Tibial nerve (tissue), 4 donors: ENCODE results near the gene DOCK2. TPM values are rescaled to one million over a fixed set of nuclear protein-coding genes. Genes with fewer than 3 reads are reported as not detected.

Source experiments
- DNase-seq, 2 donors: peaks; one replicate each; pipeline ENCODE4 v3.0.0-alpha.2; 2019; ENCODE audit warnings: low spot score in 2 of 2
- H3K27ac ChIP-seq, 4 donors: fragments of 200-600 bp; sonication (generic) in 3 of 4; one replicate each; pipeline ENCODE4 v1.5.1; 2017 to 2019; ENCODE audit warnings: mild to moderate bottlenecking in 1 of 4
- H3K27me3 ChIP-seq, 2 donors: fragments of 200-600 bp; sonication (generic) in 1 of 2; one replicate each; pipeline versions ENCODE4 v1.5.1 to v1.6.0; 2017 to 2019
- H3K36me3 ChIP-seq, 3 donors: fragments of 200-600 bp; sonication (generic); one replicate each; pipeline ENCODE4 v1.5.1; 2018 to 2019
- H3K4me1 ChIP-seq, 4 donors: fragments of 200-600 bp; sonication (generic) in 3 of 4; one replicate each; pipeline ENCODE4 v1.5.1; 2017 to 2019
- H3K4me3 ChIP-seq, 4 donors: fragments of 200-600 bp; sonication (generic) in 3 of 4; one replicate each; pipeline ENCODE4 v1.5.1; 2017 to 2019; ENCODE audit warnings: mild to moderate bottlenecking in 1 of 4, moderate library complexity in 1 of 4
- H3K9me3 ChIP-seq, 4 donors: fragments of 200-600 bp; sonication (generic) in 3 of 4; one replicate each; pipeline ENCODE4 v1.5.1; 2017 to 2019
- EP300 ChIP-seq, 2 donors: sonication (generic); formaldehyde crosslinking; IDR thresholded peaks; one replicate each; pipeline ENCODE4 v1.6.1; 2017; ENCODE audit warnings: antibody characterized with exemption in 2 of 2, mild to moderate bottlenecking in 1 of 2
- POLR2A ChIP-seq, 2 donors: fragments of 450-650 bp; IDR thresholded peaks; one replicate each; pipeline ENCODE4 v1.6.1; 2017; ENCODE audit warnings: antibody characterized with exemption in 2 of 2, mild to moderate bottlenecking in 2 of 2, moderate library complexity in 2 of 2
- WGBS, 2 donors: methylation state at CpG; one replicate each; pipeline ENCODE4 v1.1.5; 2018; 5-methylcytosine and 5-hydroxymethylcytosine counted together
- total RNA-seq, 4 donors: library from RNA; depleted of rRNA; stranded (reverse); fragments of >200 nt; gene quantifications; one replicate each; pipeline ENCODE4 v1.1.0, GENCODE V29; 2016
- TF ChIP-seq, protein P1 (sequence below), 5 experiments: fragments of 200-600 bp in 3 of 5; fragments of 450-650 bp in 2 of 5; sonication (generic) in 3 of 5; IDR thresholded peaks; one replicate each; pipeline ENCODE4 v1.5.1; 2016 to 2019; ENCODE audit warnings: antibody characterized with exemption in 5 of 5, mild to moderate bottlenecking in 3 of 5, moderate library complexity in 2 of 5

DOCK2 gene
- total RNA-seq, 4 donors from 2014 or later = 14.9 to 83.4 (median 23.8) TPM

DNA sequence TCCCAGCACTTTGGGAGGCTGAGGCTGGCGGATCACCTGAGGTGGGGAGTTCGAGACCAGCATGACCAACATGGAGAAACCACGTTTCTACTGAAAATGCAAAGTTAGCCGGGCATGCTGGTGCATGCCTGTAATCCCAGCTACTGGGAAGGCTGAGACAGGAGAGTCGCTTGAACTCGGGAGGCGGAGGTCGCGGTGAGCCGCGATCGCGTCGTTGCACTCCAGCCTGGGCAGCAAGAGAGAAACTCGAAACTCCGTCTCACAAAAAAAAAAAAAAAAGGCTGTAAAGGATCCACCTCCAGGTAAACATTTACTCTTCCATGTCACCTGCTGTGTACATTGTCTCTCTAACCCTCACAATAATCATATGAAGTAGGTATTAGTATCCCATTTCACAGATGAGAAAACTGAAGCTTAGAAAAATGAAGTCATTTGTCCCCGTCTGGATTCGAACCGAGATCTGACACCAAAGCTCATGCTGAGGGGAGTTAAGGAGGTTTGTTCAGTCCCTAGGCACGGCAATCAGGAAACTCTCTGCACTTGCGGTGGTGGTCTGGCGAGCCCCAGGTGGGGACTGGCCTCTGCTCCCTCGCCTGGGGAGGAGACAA is 494 bp upstream of the DOCK2 start:
- 59 to 63% methylated on average over 23 of the region's 23 CpGs for WGBS, 2 donors
- no peak for TF ChIP-seq POLR2A (IDR thresholded peaks at IDR 0.05)
- TF ChIP-seq, protein P1, sequence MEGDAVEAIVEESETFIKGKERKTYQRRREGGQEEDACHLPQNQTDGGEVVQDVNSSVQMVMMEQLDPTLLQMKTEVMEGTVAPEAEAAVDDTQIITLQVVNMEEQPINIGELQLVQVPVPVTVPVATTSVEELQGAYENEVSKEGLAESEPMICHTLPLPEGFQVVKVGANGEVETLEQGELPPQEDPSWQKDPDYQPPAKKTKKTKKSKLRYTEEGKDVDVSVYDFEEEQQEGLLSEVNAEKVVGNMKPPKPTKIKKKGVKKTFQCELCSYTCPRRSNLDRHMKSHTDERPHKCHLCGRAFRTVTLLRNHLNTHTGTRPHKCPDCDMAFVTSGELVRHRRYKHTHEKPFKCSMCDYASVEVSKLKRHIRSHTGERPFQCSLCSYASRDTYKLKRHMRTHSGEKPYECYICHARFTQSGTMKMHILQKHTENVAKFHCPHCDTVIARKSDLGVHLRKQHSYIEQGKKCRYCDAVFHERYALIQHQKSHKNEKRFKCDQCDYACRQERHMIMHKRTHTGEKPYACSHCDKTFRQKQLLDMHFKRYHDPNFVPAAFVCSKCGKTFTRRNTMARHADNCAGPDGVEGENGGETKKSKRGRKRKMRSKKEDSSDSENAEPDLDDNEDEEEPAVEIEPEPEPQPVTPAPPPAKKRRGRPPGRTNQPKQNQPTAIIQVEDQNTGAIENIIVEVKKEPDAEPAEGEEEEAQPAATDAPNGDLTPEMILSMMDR (IDR thresholded peaks at IDR 0.05) = no peak
- TF ChIP-seq EP300 (IDR thresholded peaks at IDR 0.05) = no peak
- H3K4me3 ChIP-seq = peak overlapping the region in 2 of 4 donors; percentile 51 to 65
- peaks cover 0 to 20% (median 2%) of the 10 kb centered on the region in 4 donors for H3K9me3 ChIP-seq
- peaks cover 0 to 23% of the 10 kb centered on the region in 2 donors for H3K27me3 ChIP-seq
- peak overlapping the region in 1 of 4 donors; percentile 81 for H3K27ac ChIP-seq
- no peak for DNase-seq
- no peaks in the 10 kb centered on the region for H3K36me3 ChIP-seq
- peaks cover 0 to 4% (median 0%) of the 10 kb centered on the region in 4 donors for H3K4me1 ChIP-seq

- peak overlapping the region in 3 of 4 donors; percentile 16 to 65 (median 51) for H3K4me3 ChIP-seq
- H3K4me1 ChIP-seq = peaks cover 0 to 4% (median 0%) of the 10 kb centered on the region in 4 donors
- WGBS, 2 donors = 22 to 51% methylated on average over 5 to 18 of the region's 18 CpGs
- H3K36me3 ChIP-seq = no peaks in the 10 kb centered on the region
- TF ChIP-seq EP300 (IDR thresholded peaks at IDR 0.05) (no peak), POLR2A (IDR thresholded peaks at IDR 0.05) (no peak)
- TF ChIP-seq, protein P1 (IDR thresholded peaks at IDR 0.05) = no peak
- peaks cover 0 to 23% of the 10 kb centered on the region in 2 donors for H3K27me3 ChIP-seq
- no peak for DNase-seq
- peak overlapping the region in 1 of 4 donors; percentile 81 for H3K27ac ChIP-seq
- peaks cover 0 to 20% (median 2%) of the 10 kb centered on the region in 4 donors for H3K9me3 ChIP-seq
Measured at GRCh38 chr5:169637549-169638121, 560 bp downstream of the DOCK2 start.

DNA sequence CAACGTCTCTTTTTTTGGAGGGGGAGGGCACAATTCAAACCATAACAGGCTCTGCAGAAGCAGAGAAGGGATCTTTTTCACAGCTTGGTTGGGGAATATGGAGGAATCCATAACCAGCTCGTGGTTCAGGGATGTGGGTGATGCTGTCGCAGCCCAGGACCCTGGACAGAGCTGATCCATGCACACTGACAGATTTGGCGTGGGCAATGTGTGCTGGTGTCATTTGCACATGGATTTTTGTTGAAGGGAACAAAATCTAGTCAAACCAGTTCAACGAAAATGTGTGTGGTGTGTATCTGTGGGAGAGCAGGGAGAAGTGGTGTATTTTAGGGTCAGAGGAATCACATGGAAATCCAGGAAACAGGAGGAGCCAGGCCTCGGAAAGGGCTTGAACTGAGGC is 4.2 kb downstream of the DOCK2 start:
- DNase-seq = no peak
- TF ChIP-seq, protein P1 (IDR thresholded peaks at IDR 0.05) = no peak
- TF ChIP-seq POLR2A (IDR thresholded peaks at IDR 0.05) (no peak), EP300 (IDR thresholded peaks at IDR 0.05) (no peak)
- peaks cover 0 to 18% of the 10 kb centered on the region in 2 donors for H3K27me3 ChIP-seq
- WGBS, 2 donors = 20 to 28% methylated on average over 6 of the region's 6 CpGs
- peaks cover 0 to 14% (median 0%) of the 10 kb centered on the region in 4 donors for H3K9me3 ChIP-seq
- H3K36me3 ChIP-seq = no peaks in the 10 kb centered on the region
- no peak overlapping the region for H3K4me3 ChIP-seq
- H3K4me1 ChIP-seq = peaks cover 0 to 4% (median 0%) of the 10 kb centered on the region in 4 donors
- no peak overlapping the region for H3K27ac ChIP-seq

DNA sequence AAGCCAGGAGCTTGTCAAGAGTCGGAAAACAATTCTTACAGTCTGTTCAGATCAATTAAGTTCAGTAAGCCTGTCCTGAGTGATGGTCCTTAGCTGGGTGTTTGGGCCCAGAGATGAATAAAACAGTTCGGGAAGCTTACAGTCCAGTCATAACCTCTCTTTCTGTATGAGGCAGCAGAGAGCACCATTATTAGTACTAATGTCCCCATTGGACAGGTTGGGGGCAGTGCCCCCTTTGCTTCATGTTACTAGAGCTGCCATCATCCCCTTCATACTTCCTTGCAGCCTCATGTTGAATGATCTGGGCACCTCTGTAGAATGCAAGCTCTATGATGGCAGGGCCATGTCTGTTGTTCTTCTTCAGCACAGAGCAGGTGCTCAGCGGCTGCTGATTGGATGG is 9.8 kb downstream of the DOCK2 start:
- 81 to 93% methylated on average over 3 of the region's 3 CpGs for WGBS, 2 donors
- no peak for DNase-seq
- no peaks in the 10 kb centered on the region for H3K9me3 ChIP-seq
- peaks cover 0 to 8% (median 2%) of the 10 kb centered on the region in 4 donors for H3K4me1 ChIP-seq
- no peak overlapping the region for H3K4me3 ChIP-seq
- H3K27me3 ChIP-seq = no peaks in the 10 kb centered on the region
- H3K36me3 ChIP-seq = no peaks in the 10 kb centered on the region
- TF ChIP-seq, protein P1 (IDR thresholded peaks at IDR 0.05) = no peak
- no peak overlapping the region for H3K27ac ChIP-seq

GRCh38 chr5:169647566-169647965 is 10.5 kb downstream of the DOCK2 start:
- H3K36me3 ChIP-seq = no peaks in the 10 kb centered on the region
- H3K9me3 ChIP-seq = no peaks in the 10 kb centered on the region
- WGBS, 2 donors = 0 to 4% methylated on average over 1 of the region's 1 CpG
- peaks cover 0 to 11% (median 2%) of the 10 kb centered on the region in 4 donors for H3K4me1 ChIP-seq
- no peak for DNase-seq
- no peak overlapping the region for H3K27ac ChIP-seq
- H3K4me3 ChIP-seq = no peak overlapping the region
- TF ChIP-seq EP300 (IDR thresholded peaks at IDR 0.05) = no peak
- TF ChIP-seq, protein P1 (IDR thresholded peaks at IDR 0.05) = no peak
- no peak for TF ChIP-seq POLR2A (IDR thresholded peaks at IDR 0.05)
- H3K27me3 ChIP-seq = no peaks in the 10 kb centered on the region
